GM23248 (cell line): ENCODE measurements around the gene CDH22.

Source experiments
- EZH2 ChIP-seq: fragments of 200-600 bp; sonication (generic); IDR thresholded peaks from 2 replicates; pipeline ENCODE4 v1.6.1; 2018; ENCODE audit warnings: antibody characterized with exemption, mild to moderate bottlenecking; ENCODE audit not compliant: insufficient read depth, poor library complexity, severe bottlenecking
- EZH2phosphoT487 ChIP-seq: fragments of 200-600 bp; sonication (generic); IDR thresholded peaks from 2 replicates; pipeline ENCODE4 v1.6.1; 2018; ENCODE audit warnings: antibody characterized with exemption, moderate library complexity, mild to moderate bottlenecking, low read depth; ENCODE audit not compliant: insufficient read depth

DNA sequence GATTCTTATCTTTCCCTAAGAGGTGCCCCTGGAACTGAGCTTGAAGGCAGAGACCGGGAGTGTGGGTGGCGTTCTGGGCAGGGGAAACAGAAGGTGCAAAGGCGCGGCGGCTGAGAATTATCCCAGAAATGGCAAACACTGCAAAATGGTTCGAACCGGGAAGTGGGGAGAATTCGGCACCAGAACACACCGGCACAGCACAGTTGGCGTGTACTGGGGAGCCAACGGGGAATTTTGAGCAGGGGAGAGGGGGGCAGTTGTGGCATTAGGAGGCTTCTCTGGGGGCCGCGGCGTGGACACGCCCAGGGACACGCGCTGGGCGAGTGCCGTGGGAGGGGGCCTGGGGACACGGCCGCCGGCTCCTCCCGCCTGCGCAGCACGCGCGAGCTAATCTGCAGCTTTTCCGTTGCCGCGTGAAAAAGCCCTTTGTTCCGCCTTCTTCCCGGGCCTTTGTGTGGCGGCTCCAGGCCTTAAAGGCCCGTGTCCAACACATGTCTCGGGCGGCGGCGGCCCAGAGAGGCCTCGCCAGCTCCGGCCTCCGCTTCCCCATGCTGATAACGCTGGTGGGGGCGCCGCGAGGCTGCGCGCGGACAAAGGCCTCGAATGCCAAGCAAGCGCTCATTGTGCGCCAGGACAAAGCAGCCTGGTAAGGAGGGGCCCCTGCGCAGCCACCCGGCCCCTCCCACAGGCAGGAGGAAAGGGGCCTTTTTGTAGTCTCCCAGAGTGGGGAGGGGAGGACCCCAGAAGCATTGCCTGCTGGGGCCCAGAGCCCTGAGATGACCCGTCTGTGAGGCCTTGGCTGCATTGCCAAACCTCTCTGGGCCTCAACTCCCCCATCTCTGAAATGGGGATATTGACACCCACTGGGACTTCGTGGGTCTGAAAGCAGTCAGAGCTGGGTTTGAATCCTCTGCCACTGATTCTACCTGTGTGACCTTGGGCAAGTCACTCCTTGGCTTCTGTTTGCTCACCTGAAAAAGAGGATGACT lies 107.4 kb downstream of the CDH22 start:
- TF ChIP-seq EZH2phosphoT487 (no peak), EZH2 (no peak)
